Mesenchymal stem cell (in vitro differentiated cells and primary cell): Measurements from ENCODE around the gene RADIL.

Experiments used
- DNase-seq: peaks from one replicate; pipeline ENCODE4 v3.0.0-alpha.2; 2013
- H2AFZ ChIP-seq: one replicate; pipeline ENCODE4 v1.6.1; 2013; ENCODE audit warnings: low read depth, mild to moderate bottlenecking, control low read depth, inconsistent platforms, low read length, moderate library complexity
- H2AK5ac ChIP-seq: 2 replicates; pipeline ENCODE4 v1.6.1; 2013; ENCODE audit warnings: low read length, moderate library complexity, mild to moderate bottlenecking, inconsistent platforms; ENCODE audit not compliant: severe bottlenecking
- H2BK120ac ChIP-seq: one replicate; pipeline ENCODE4 v1.6.1; 2013; ENCODE audit warnings: low read depth, mild to moderate bottlenecking, inconsistent platforms, low read length, moderate library complexity
- H2BK12ac ChIP-seq, 2 experiments: one replicate each; pipeline ENCODE4 v1.6.1; 2013; ENCODE audit warnings: inconsistent platforms in 2 of 2, low read length in 2 of 2, mild to moderate bottlenecking in 2 of 2, moderate library complexity in 2 of 2, control low read depth in 1 of 2
- H2BK15ac ChIP-seq: one replicate; pipeline ENCODE4 v1.6.1; 2013; ENCODE audit warnings: mild to moderate bottlenecking, low read depth, inconsistent platforms; ENCODE audit not compliant: poor library complexity, severe bottlenecking
- H2BK5ac ChIP-seq: 2 replicates; pipeline ENCODE4 v1.6.1; 2013; ENCODE audit warnings: low read depth, mild to moderate bottlenecking, low read length, control low read depth, inconsistent platforms; ENCODE audit not compliant: poor library complexity, severe bottlenecking
- H3K14ac ChIP-seq, 2 experiments: one replicate each; pipeline ENCODE4 v1.6.1; 2013; ENCODE audit warnings: inconsistent platforms in 2 of 2, low read length in 2 of 2, control low read depth in 1 of 2, mild to moderate bottlenecking in 1 of 2, moderate library complexity in 1 of 2
- H3K18ac ChIP-seq, 2 experiments: one replicate each; pipeline ENCODE4 v1.6.1; 2013; ENCODE audit warnings: inconsistent platforms in 2 of 2, low read length in 2 of 2, control low read depth in 1 of 2, low read depth in 1 of 2, mild to moderate bottlenecking in 1 of 2
- H3K23ac ChIP-seq, 2 experiments: one replicate each; pipeline ENCODE4 v1.6.1; 2013; ENCODE audit warnings: inconsistent platforms in 2 of 2, low read length in 2 of 2, mild to moderate bottlenecking in 2 of 2, moderate library complexity in 2 of 2, control low read depth in 1 of 2
- H3K27ac ChIP-seq: 2 replicates; pipeline ENCODE4 v1.5.1; 2013; ENCODE audit warnings: mild to moderate bottlenecking, moderate library complexity, low read length, control low read depth, inconsistent platforms; ENCODE audit not compliant: poor library complexity, severe bottlenecking
- H3K27me3 ChIP-seq, 2 experiments: 2 replicates each; pipeline versions ENCODE4 v1.6.1 to v1.7.0; 2013; ENCODE audit warnings: low read length in 2 of 2, mild to moderate bottlenecking in 2 of 2, moderate library complexity in 2 of 2, control low read depth in 1 of 2, inconsistent platforms in 1 of 2; ENCODE audit not compliant: control insufficient read depth in 1 of 2, insufficient read depth in 1 of 2
- H3K36me3 ChIP-seq, 2 experiments: 2 replicates each; pipeline versions ENCODE4 v1.6.1 to v1.7.0; 2013; ENCODE audit warnings: low read length in 2 of 2, control low read depth in 1 of 2, inconsistent platforms in 1 of 2, low read depth in 1 of 2, mild to moderate bottlenecking in 1 of 2; ENCODE audit not compliant: insufficient read depth in 2 of 2, control insufficient read depth in 1 of 2
- H3K4ac ChIP-seq, 2 experiments: one replicate each; pipeline ENCODE4 v1.6.1; 2013; ENCODE audit warnings: inconsistent platforms in 2 of 2, low read length in 2 of 2, mild to moderate bottlenecking in 2 of 2, moderate library complexity in 2 of 2, control low read depth in 1 of 2, low read depth in 1 of 2
- H3K4me1 ChIP-seq: 2 replicates; pipeline ENCODE4 v1.6.1; 2013; ENCODE audit warnings: low read depth, low read length, control low read depth; ENCODE audit not compliant: control insufficient read depth, insufficient read depth
- H3K4me2 ChIP-seq: 2 replicates; pipeline ENCODE4 v1.6.1; 2013; ENCODE audit warnings: low read length, mild to moderate bottlenecking, inconsistent platforms; ENCODE audit not compliant: poor library complexity, severe bottlenecking
- H3K4me3 ChIP-seq, 2 experiments: 2 replicates each; pipeline versions ENCODE4 v1.5.1 to v1.7.0; 2013; ENCODE audit warnings: low read length in 2 of 2, mild to moderate bottlenecking in 2 of 2, control low read depth in 1 of 2, low read depth in 1 of 2; ENCODE audit not compliant: insufficient read depth in 1 of 2
- H3K79me1 ChIP-seq: replicated peaks from 2 replicates; pipeline ENCODE4 v1.6.1; 2013; ENCODE audit warnings: mild to moderate bottlenecking, control low read depth, low read length, inconsistent platforms; ENCODE audit not compliant: poor library complexity, severe bottlenecking
- H3K9ac ChIP-seq: 2 replicates; pipeline ENCODE4 v1.7.0; 2013; ENCODE audit warnings: mild to moderate bottlenecking, low read length, moderate library complexity
- H3K9me3 ChIP-seq: 2 replicates; pipeline ENCODE4 v1.7.0; 2013; ENCODE audit warnings: mild to moderate bottlenecking, low read length; ENCODE audit not compliant: control insufficient read depth
- H4K8ac ChIP-seq: one replicate; pipeline ENCODE4 v1.6.1; 2013; ENCODE audit warnings: inconsistent platforms, mild to moderate bottlenecking, low read length, moderate library complexity
- H4K91ac ChIP-seq: one replicate; pipeline ENCODE4 v1.6.1; 2013; ENCODE audit warnings: mild to moderate bottlenecking, low read length, inconsistent platforms
- WGBS: methylation state at CpG from one replicate; pipeline ENCODE4 v1.1.7; 2013; ENCODE audit warnings: mixed read lengths; 5-methylcytosine and 5-hydroxymethylcytosine counted together

RADIL gene

GRCh38 chr7:4818000-4818794 is 65.3 kb downstream of the RADIL start:
- no peak overlapping the region for H4K8ac ChIP-seq
- no peak overlapping the region for H3K18ac ChIP-seq
- no peak for DNase-seq
- H3K4ac ChIP-seq: no peak overlapping the region
- H2AK5ac ChIP-seq: no peak overlapping the region
- H3K4me1 ChIP-seq: peaks cover 1% of the 10 kb centered on the region
- no peak overlapping the region for H2BK5ac ChIP-seq
- no peak overlapping the region for H2AFZ ChIP-seq
- H3K36me3 ChIP-seq: no peaks in the 10 kb centered on the region
- no peak overlapping the region for H2BK15ac ChIP-seq
- no peak overlapping the region for H3K27ac ChIP-seq
- no peak overlapping the region for H4K91ac ChIP-seq
- no peak overlapping the region for H3K23ac ChIP-seq
- H3K27me3 ChIP-seq: peaks cover 15 to 32% of the 10 kb centered on the region in 2 experiments
- peaks cover 6% of the 10 kb centered on the region for H3K9me3 ChIP-seq
- no peaks in the 10 kb centered on the region for H3K79me1 ChIP-seq
- no peak overlapping the region for H3K4me3 ChIP-seq
- H3K14ac ChIP-seq: no peak overlapping the region
- no peak overlapping the region for H2BK120ac ChIP-seq
- 92% methylated on average over 32 of the region's 32 CpGs for WGBS
- no peak overlapping the region for H3K4me2 ChIP-seq
- no peak overlapping the region for H2BK12ac ChIP-seq
- H3K9ac ChIP-seq: no peak overlapping the region

DNA sequence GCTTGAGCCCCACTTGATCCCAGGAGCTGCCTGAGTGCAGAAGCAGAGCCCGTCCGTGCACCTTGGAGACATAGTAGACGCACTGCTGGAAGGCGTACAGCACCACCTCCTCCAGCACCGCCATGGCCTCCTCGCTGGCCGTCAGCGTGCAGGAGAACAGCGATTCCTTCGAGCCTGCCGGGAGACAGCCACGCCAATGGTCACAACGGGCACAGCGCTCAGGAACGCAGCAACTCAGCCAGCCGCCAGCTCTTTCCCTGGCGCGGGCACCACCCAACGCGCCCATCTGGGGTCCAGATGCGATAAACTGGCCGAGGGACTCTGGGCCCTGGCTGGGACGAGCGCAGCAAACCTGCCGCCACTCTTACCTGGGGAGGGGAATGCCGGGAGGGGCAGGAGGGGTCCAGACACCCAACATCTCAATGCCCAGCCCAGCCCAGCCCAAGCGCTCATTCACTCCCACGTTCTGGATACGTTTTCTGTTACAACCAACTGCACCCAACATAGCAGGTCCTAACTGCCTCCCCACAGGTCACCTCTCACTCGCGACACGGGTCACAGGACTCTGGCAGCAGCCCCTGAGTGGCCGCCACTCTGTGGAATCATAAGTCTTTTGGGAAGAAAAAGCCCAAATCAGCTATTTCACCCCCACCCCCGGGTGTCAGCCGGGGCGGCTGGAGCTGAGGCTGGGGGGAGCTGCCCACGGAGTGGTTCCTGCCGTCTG is 66.2 kb downstream of the RADIL start:
- Histone ChIP-seq H3K36me3 (no peaks in the 10 kb centered on the region), H2BK5ac (no peak overlapping the region), H2BK120ac (no peak overlapping the region), H3K79me1 (no peaks in the 10 kb centered on the region), H2BK15ac (no peak overlapping the region), H3K4me1 (peaks cover 1% of the 10 kb centered on the region), H3K9ac (no peak overlapping the region), H4K8ac (no peak overlapping the region), H3K23ac (no peak overlapping the region), H2AFZ (no peak overlapping the region), H3K27me3 (peaks cover 15 to 37% of the 10 kb centered on the region in 2 experiments), H2BK12ac (no peak overlapping the region), H3K4me3 (no peak overlapping the region), H3K14ac (no peak overlapping the region), H3K4ac (no peak overlapping the region), H3K4me2 (no peak overlapping the region), H3K18ac (no peak overlapping the region), H3K27ac (no peak overlapping the region), H2AK5ac (no peak overlapping the region), H4K91ac (no peak overlapping the region), H3K9me3 (peaks cover 12% of the 10 kb centered on the region)
- 95% methylated on average over 37 of the region's 38 CpGs for WGBS
- DNase-seq: no peak

- Histone ChIP-seq H2BK5ac (no peak overlapping the region), H3K23ac (no peak overlapping the region), H4K91ac (no peak overlapping the region), H3K9ac (no peak overlapping the region), H3K4me2 (no peak overlapping the region), H3K18ac (no peak overlapping the region), H3K14ac (no peak overlapping the region), H2AK5ac (no peak overlapping the region), H2AFZ (no peak overlapping the region), H3K27ac (no peak overlapping the region), H2BK15ac (no peak overlapping the region), H3K36me3 (no peaks in the 10 kb centered on the region), H3K79me1 (no peaks in the 10 kb centered on the region), H3K9me3 (peaks cover 12% of the 10 kb centered on the region), H3K4me3 (no peak overlapping the region), H3K4ac (no peak overlapping the region), H2BK12ac (no peak overlapping the region), H2BK120ac (no peak overlapping the region), H3K27me3 (peaks cover 15 to 32% of the 10 kb centered on the region in 2 experiments), H4K8ac (no peak overlapping the region), H3K4me1 (no peaks in the 10 kb centered on the region)
- no peak for DNase-seq
- WGBS: 93% methylated on average over 24 of the region's 26 CpGs
These were observed 67.0 kb downstream of the RADIL start for GRCh38 chr7:4816419-4817080.
